ENCODE measurements around the gene PDIA2.
"Not testable (repeated sequence)": the region's sequence is repeated elsewhere in the genome, so short reads cannot be mapped to it uniquely, and the experiment has no call there.

The PDIA2 gene, protein sequence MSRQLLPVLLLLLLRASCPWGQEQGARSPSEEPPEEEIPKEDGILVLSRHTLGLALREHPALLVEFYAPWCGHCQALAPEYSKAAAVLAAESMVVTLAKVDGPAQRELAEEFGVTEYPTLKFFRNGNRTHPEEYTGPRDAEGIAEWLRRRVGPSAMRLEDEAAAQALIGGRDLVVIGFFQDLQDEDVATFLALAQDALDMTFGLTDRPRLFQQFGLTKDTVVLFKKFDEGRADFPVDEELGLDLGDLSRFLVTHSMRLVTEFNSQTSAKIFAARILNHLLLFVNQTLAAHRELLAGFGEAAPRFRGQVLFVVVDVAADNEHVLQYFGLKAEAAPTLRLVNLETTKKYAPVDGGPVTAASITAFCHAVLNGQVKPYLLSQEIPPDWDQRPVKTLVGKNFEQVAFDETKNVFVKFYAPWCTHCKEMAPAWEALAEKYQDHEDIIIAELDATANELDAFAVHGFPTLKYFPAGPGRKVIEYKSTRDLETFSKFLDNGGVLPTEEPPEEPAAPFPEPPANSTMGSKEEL

DNA sequence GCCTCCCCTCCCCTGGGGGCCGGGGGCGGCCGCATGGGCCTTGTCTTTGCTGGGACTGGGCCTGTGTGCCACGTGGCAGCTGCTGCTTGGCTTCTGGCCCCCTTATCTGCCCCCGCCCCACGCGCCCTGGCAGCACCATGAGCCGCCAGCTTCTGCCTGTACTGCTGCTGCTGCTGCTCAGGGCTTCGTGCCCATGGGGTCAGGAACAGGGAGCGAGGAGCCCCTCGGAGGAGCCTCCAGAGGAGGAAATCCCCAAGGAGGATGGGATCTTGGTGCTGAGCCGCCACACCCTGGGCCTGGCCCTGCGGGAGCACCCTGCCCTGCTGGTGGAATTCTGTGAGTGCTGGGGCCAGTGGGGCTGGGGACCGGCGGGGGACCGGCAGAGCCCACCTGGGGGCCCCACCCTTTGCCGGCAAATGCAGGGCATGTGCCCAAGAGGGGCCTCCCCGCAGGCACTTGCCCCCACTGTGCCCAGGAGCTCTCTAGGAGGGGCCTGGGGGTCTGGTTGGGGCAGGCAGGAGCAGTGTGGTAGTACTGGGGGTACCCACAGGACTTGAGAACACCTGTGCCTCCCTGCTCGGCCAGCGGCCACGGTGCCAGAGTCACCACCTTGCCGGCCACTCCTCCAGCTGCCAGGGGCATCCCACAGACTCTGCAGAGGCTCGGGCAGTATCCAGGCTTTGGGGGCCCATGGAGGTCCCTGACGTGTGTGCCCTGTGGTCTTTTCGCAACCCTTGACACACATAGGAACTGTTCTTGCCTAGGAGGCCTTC, at the start of gene PDIA2:
Gene PDIA2 (plus strand): TSS at position 132 of the 773 bp plus-strand sequence. CDS start 6 bp downstream, at position 138.
- DNase-seq = no peak

DNA sequence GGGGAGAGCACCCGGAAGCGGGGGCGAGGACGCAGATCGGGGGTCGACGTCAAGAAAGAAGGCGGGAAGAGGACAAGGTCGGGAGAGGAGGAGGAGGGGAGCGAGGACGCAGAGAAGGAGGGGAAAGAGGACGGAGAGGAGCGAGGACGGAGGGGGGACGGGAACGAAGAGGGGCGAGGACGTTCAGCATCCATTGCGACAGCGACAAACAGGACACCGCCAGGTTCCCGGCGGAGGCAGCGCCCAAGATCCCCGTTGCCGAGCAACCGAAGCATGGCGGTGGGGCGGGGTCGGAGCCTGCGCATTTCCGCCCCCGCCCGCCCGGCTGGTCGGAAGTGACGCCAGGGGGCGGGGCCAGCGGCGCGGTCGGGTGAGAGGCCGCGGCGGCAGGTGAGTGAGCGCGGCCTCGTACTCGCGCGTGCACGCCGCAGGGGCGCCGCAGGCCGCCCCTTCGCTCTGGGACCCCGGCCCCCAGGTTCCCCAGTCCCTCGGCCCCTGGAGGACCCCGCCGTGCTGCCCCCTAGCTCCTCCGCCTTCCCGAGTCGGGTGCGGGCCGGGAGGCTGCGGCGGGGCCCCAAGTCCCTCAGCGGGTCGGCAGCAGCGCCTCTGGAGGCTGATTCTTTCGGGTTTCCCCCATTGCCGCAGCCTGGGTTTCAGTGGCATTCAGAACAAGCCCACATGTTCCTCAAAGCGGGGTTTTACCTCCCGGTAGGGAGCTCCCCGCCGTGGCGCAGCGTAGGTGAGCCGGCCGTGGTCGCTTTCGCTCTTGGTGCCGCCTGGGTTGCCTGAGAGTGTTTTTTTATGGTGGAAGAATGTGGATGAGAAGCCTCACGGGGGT, 48.3 kb upstream of the PDIA2 start, which contains the start of gene FAM234A:
Gene FAM234A (plus strand): TSS at position 354 of the 838 bp plus-strand sequence. CDS start 19,593 bp downstream, outside the sequence.
- peak; percentile 83 for DNase-seq

DNA sequence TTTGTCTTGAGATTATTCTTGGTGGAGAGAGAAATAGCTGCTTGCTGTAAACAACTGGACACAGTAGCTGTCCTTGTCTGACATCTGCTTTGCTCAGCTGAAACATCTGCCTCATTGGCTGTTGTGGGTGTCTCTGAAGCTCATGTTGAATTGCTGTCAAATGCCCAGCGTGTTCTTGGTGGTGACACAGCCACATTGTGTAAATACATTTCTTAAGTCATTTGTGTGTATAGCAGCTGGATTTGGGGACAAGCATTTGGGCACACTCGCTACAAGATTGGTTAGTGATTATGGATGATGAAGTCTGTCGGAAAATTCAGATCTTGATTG, 43.1 kb upstream of the PDIA2 start:
- no peak for DNase-seq

DNA sequence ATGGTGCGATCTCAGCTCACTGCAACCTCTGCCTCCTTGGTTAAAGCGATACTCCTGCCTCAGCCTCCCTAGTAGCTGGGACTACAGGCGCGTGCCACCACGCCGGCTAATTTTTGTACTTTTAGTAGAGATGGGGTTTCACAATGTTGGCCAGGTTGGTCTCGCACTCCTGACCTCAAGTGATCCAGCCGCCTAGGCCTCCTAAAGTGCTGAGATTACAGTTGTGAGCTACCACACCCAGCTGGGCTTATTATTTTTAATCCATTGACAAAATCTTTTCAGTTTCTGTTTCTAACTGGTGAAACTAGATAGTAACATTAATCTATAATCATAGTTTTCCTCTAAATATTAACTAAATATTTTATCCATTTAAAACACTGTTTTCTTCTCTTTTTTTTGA, 42.4 kb upstream of the PDIA2 start:
- no peak for DNase-seq

DNA sequence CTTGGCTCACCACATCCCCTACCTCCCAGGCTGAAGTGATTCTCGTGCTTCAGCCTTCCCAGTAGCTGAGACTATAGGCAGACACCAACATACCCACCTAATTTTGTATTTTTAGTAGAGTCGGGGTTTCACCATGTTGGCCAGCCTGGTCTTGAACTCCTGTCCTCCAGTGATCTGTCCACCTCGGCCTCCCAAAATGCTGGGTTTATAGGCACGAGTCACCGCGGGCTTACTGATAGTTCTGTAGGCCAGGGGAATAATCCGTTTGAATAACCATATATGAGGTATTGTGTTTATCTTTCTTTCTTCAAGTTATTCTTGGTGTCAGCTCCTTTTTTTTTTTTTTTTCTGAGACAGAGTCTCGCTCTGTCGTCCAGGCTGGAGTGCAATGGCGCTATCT, 40.7 kb upstream of the PDIA2 start:
- no peak for DNase-seq

DNA sequence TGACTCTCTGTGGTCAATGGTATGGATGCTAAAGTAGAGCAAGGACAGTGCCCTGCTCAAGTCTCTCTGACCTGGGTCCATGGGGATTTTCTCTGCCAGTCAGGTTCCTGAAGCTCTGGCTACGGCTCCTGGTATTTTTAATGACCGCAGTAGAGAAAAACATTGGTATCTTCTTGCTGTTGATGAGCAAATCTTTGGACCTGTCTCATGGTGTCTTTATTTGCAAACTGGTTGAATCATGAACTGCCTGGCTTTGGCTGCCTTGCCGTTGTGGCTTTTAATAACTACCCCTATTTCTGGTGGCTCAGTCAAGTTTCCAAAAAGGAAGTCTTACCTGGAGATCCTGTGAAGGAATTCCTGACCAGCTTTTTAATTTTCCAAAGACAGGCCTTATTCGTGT, 39.6 kb upstream of the PDIA2 start:
- DNase-seq = no peak

DNA sequence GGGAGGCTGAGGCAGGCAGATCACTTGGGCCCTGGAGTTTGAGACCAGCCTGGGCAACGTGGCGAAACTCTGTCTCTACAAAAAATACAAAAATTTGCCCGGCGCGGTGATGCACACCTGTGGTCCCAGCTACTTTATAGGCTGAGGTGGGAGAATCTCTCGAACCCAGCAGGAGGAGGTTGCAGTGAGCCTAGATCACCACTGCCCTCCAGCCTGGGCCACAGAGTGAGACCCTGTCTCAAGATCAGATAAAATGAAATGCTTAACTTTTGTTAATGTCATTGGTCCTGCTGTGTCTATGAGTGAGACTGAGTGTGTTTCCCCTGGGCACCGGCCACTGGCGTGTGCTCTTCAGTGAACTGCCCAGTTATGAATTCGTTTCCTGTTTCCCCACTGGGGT, 37.9 kb upstream of the PDIA2 start:
- no peak for DNase-seq

DNA sequence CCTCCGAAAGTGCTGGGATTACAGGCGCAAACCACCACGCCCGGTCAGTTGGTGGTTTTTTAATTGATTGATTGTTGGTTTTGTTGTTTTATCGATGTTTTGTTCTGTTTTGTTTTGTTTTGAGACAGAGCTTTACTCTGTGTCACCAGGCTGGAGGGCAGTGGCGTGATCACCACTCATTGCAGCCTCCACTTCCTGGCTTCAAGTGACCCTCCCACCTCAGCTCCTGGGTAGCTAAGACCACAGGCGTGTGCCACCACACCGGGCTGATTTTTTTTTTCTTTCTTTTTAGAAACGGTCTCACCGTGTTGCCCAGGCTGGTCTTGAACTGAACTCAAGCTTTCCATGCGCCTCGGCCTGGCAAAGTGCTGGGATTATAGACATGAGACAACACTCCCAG, 35.9 kb upstream of the PDIA2 start:
- DNase-seq = no peak

DNA sequence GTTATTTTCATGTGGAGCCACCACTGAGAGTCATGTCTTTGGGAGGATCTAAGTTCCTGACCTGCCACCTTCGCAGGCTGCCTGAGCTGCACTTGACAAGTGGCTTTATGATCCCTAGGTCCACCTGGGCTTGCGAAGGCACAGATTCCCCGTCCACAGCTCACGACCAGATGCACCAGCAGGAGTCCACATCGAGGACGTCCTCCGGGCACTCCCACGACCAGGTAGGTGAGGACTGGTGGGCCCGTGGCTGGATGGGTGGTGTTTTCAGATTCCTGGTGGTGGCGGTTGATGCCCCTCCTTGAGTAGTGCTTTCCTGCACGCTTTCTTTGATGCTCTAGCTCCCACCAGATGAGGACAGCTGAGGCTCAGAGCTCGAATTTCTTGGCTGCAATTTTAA, 33.5 kb upstream of the PDIA2 start:
- DNase-seq = no peak

DNA sequence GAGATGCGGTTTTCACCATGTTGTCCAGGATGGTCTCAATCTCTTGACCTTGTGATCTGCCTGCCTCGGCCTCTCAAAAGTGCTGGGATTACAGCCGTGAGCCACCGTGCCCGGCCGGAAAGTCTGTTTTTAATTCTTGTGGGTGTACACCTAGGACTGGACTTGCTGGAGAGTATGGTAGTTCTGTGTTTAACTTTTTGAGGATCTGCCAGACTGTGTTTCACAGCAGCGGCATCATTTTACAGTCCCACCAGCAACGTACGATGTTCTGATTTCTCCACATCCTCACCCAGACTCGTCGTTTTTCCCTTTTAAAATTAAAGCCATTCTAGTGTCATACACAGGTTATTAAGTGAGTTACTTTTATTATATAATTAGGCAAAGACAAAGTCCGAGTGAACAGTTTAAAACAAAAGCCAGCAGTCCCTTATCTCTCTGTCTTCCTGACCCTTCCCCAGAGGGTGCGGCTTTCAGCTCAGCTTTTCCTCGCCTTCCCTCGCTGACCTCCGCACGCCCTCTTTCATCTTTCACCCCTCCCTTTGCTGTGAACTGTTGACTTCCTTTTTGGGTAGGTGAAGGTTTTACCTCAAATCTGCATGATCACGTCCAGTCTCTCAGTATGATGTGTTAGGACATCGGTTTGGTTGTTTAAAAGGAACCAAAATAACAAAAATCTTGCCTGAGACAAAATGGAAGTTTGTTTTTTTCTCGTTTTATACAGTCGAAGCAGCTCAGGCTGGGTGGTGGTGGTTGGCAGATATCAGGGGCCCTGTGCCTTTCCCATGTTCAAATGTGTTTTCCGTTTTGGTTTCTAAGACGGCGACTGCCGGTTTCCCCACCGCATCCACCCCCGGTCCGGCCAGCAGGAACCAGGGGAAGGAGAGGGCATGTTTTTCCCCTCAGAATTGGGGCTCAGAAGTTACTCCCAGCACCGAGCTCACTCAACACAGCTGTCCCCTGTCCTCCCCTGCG, 30.3 kb upstream of the PDIA2 start:
- no peak for DNase-seq

DNA sequence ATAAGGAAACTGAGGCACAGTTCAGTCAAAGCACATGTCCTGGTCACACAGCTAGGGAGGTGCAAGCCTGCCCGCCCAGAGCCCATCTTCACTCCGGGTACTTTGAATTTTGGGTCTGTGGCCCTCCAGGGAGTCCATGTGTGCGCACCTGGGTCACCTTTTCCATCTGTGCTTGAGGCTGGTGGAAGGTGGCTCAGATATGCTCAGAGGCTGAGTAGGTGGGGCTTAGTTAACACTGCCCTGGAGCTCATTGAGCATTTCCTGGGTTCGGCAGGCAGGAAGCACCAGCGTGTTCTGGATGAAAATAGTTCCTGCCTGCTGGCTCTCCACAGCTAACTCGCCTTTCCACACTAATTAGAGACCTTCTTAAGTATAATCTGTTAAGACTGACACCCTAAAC, 29.1 kb upstream of the PDIA2 start:
- DNase-seq = no peak

DNA sequence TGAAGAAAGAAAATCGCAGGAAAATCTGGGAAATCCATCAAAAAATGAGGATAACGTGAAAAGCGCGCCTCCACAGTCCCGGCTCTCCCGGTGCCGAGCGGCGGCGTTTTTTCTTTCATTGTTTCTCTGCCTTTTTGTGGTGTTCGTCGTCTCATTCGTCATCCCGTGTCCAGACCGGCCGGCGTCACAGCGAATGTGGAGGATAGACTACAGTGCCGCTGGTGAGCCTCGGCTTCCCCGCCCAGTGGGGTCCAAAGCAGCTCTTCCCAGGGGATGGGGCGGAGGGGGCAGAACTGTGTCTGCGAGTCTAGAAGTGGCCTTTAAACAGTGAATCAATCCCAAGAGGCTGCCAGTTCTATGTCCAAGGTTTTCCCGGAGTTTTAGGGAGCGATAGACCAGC, 28.5 kb upstream of the PDIA2 start:
- no peak for DNase-seq

DNA sequence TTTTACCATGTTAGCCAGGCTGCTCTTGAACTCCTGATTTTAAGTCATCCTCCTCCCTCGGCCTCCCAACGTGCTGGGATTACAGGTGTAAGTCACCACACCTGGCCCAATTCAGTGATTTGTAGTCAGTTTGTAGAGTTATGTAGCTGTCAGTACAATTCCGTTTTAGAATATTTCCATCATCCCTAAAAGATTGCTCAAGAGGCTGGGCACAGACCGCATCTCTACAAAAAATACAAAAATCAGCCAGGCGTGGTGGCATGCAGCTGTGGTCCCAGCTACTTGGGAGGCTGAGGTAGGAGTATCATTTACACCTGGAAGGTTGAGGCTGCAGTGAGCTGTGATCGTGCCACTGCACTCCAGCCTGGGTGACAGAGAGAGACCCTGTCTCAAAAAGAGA, 27.8 kb upstream of the PDIA2 start:
- no peak for DNase-seq

DNA sequence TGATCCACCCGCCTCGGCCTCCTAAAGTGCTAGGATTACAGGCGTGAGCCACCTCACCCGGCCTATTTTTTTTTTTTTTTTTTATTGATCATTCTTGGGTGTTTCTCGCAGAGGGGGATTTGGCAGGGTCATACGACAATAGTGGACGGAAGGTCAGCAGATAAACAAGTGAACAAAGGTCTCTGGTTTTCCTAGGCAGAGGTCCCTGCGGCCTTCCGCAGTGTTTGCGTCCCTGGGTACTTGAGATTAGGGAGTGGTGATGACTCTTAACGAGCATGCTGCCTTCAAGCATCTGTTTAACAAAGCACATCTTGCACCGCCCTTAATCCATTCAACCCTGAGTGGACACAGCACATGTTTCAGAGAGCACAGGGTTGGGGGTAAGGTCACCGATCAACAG, 24.9 kb upstream of the PDIA2 start:
- not testable (repeated sequence) for DNase-seq

DNA sequence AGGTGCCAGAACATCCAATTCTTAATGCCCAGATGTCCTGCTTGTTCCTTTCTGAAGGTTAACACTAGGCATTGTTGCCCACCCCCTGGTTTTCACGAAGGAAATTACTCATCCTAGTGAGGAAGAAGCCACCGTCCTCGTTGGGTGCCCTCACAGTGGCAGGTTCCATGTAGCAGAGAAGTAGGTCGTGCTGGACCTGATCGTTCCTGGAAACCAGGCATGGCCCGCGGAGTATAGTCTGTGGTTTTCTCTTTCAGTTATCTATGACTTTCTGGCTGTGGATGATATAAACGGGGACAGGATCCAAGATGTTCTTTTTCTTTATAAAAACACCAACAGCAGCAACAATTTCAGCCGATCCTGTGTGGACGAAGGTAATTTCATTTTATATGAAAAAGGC, 23.7 kb upstream of the PDIA2 start:
- no peak for DNase-seq

DNA sequence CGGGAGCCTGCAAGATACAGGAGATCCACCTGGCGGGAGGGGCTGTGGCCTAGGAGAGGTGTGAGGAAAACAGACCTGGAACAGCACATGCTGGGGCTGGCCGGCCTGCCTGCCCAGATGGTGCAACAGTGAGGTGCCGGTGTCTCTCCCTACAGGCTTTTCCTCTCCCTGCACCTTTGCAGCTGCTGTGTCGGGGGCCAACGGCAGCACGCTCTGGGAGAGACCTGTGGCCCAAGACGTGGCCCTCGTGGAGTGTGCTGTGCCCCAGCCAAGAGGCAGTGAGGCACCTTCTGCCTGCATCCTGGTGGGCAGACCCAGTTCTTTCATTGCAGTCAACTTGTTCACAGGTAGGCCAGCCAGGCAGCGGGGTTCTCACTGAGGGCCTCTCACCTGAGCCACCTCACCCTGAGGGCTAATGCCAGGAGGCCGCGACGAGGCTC, 23.1 kb upstream of the PDIA2 start:
- no peak for DNase-seq

DNA sequence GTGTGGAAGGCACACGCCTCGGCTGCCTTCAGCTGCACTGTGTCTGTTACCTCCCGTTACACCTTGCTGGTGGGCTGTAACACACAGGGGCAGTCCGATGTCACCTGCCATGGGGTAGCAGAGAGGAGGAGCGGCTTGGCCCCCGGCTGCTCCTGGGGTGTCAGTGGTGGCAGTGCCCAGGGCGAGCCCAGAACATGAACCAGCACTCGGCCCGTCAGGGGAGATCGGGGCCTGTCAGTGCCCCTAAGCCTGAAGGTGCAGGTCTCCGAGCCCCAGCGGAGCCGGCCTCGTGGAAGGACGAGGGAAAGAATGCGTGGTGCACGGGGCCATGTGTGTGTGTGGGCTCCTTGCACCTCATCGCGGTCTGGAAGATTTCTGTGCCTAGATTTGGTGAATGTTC, 22.6 kb upstream of the PDIA2 start:
- DNase-seq = no peak

DNA sequence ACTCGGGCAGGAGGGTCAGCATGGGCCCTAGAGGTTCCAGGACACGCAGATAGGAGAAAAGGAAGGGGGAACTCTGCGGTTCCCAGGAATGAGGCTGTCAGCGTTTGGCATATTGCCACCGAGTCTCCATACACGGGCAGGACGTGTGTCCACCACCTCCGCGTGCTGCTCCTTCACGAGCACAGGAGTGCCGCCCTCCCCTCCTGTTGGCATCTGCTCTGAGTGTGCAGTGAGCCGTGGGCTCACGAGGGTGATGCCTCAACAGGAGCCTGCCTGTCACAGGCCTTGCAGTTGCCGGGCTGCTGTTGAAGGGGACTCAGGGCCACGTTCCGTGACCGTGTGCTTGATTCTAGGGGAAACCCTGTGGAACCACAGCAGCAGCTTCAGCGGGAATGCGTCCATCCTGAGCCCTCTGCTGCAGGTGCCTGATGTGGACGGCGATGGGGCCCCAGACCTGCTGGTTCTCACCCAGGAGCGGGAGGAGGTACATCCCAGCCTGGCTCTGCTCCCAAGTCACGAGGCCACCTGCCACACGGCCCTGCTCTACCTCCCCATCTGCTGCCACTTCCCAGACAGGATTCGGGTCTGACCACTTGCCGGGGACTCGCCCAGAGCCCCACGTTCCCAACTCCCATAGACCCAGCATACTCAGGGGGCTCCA, 21.8 kb upstream of the PDIA2 start:
- no peak for DNase-seq

DNA sequence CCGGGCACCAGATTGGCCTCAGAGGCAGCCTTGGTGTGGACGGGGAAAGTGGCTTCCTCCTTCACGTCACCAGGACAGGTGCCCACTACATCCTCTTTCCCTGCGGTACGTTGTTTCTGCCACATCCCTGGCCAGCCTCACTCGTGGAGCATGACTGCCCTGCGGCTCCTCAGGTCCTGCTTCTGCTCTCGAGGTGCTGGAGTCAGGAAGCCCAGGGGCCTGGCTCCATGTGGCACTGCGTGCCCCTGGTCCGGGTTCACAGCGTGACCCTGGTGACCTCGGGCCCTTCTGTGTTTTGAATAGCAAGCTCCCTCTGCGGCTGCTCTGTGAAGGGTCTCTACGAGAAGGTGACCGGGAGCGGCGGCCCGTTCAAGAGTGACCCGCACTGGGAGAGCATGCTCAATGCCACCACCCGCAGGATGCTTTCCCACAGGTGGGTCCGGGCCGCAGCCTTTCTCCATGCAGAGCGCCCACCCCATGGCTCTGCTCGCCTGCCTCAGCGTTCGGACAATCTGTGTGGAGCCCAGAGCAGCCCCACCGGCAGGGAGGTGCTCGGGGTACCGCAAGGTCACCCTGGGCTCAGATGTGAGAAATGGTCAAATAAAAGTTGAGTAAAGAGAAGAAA, 20.7 kb upstream of the PDIA2 start:
- no peak for DNase-seq

DNA sequence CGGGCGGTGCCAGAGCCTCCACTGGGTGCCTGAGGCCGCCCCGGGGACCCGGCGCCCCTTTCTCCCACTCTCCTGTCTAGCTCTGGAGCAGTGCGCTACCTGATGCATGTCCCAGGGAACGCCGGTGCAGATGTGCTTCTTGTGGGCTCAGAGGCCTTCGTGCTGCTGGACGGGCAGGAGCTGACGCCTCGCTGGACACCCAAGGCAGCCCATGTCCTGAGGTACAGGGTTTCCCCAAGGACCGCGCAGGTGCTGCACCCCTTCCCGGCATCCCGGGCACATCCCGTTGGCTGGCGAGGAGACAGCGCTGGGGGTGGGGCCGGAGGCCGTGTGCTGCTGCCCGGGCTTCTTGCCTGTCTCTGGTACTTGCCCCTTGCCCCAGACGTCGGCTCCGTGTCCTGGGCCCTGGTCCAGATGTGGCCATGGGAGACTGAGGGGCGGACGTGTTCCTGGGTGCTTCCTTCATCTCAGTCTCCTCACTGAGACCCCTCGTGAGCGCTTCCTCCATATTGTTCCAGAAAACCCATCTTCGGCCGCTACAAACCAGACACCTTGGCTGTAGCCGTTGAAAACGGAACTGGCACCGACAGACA, 19.7 kb upstream of the PDIA2 start:
- DNase-seq = no peak
